GM19438 (cell line): ENCODE measurements around the gene IL17RA.

Source experiments
- ATAC-seq: cut with Tn5 transposase; IDR thresholded peaks from one replicate; pipeline ENCODE4 v1.9.1; 2021; ENCODE audit warnings: low read depth; ENCODE audit not compliant: unreplicated experiment

IL17RA gene

DNA sequence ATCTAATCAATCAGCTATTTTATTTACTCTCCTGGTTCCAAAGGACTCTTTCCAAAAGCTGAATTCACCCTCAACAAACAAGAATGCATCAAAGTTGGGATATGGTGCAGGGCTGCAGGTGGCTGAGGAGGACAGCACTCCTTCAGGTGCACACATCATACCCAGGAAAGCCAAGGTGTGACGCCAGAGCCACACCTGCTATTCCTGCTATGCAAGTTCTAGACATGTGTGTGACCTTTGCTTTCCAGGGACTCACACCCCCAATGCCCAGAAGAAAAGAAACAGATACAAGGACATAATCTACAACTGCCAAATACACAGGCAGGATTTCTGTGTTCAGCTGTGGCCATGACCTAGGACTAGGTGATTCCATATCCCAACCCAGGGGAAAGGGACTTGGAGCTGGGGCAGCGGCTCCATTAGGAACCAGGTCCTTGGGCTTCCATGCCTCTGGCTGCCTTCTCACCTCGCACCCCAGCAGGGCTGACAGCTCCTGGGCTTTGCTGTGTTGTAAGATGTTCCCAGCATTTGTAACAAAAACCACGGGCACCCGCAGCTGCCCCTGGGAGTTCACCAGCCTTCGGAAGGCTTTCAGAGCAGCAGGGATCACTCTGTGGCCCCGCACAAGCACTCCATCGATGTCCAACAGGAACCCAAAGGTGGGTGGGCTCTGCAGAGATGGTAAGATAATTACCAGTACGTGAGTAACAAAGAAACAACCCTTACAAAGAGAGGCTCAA, 64.4 kb downstream of the IL17RA start:
- no peak for ATAC-seq

DNA sequence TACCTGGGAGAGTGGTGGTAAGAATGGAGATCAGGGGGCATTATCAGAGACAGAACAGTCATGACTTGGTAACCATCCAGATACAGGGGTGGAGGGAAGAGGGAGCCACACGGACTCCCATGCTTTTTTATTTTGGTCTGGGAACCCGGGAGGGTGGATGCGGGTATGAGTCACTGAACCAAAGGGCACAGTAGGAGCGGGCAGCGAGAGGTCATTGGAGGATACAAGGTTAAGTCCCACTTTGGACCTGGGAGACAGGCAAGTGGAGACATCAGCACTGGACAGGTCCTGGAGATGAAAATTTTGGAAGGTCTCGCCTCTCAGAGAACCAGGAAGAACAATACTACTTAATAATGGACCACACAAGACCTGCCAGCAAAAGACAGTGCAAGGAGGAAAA, 67.5 kb downstream of the IL17RA start:
- ATAC-seq: no peak

DNA sequence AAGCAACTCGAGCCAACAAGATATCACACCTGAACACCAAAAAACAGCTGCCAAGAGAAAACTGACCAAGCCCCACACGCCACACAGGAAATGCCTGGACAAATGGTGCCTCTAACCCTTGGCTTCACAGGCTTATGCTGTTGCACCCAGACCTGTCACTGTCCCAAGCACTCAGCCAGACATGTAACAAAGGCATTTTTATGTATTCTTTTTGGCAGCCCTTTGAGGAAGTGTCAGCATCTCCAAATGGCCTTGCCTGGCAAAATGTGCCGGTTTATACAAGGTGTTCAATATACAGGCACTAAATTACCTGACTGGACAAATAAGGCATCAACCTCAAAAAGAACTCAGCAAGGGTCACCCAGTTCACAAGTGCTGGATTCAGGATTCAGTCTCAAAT, 68.2 kb downstream of the IL17RA start:
- ATAC-seq: no peak

DNA sequence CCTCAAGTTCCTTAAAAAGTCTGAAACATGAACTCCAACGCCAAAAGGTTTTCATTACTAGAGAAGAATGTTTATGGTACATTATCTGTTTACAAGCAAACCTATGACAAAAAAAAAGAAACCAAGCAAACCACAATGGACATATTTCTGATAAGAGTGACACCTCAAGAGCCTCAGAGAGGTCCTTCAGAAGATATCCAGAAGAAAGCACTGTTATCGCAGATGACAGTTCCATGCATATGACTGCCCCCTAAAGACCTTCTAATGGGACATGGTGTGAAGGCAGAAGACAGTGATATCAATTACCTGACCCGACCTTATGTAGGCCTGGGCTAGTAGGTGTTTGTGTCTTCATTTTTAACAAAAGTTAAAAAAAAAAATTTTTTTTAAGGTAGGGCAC, 71.1 kb downstream of the IL17RA start:
- ATAC-seq: no peak

DNA sequence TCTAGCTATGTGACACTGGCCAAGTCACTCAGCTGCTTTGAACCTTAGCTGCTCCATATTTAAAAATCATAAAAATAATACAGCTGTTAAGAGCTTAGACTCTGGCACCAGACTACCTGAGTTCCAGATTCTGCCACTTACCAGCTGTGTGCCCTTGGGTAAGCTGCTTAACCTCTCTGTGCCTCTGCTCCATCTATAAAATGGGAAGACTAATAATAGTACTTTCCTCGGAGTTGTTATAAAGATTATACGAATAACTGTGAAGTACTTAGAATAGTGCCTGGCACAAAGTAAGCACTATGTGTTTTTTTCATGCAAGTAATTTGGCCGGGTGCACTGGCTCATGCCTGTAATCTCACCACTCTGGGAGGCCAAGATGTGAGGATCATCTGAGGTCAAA, 72.9 kb downstream of the IL17RA start:
- no peak for ATAC-seq

DNA sequence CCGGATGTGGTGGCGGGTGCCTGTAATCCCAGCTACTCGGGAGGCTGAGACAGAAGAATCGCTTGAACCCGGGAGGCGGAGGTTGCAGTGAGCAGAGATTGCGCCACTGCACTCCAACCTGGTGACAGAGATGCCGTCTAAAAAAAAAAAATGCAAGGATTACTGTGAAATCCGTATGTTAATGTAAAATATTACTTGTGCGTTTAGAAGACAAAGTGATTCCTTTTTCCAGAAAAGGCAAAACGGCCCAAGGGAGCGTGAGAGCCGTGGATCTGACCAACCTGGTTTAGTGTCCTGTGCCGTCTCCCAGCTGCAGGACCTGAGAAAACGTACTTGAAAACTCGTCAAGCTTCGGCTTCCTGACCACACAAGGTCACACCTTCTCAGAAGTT, 73.4 kb downstream of the IL17RA start:
- ATAC-seq: no peak

DNA sequence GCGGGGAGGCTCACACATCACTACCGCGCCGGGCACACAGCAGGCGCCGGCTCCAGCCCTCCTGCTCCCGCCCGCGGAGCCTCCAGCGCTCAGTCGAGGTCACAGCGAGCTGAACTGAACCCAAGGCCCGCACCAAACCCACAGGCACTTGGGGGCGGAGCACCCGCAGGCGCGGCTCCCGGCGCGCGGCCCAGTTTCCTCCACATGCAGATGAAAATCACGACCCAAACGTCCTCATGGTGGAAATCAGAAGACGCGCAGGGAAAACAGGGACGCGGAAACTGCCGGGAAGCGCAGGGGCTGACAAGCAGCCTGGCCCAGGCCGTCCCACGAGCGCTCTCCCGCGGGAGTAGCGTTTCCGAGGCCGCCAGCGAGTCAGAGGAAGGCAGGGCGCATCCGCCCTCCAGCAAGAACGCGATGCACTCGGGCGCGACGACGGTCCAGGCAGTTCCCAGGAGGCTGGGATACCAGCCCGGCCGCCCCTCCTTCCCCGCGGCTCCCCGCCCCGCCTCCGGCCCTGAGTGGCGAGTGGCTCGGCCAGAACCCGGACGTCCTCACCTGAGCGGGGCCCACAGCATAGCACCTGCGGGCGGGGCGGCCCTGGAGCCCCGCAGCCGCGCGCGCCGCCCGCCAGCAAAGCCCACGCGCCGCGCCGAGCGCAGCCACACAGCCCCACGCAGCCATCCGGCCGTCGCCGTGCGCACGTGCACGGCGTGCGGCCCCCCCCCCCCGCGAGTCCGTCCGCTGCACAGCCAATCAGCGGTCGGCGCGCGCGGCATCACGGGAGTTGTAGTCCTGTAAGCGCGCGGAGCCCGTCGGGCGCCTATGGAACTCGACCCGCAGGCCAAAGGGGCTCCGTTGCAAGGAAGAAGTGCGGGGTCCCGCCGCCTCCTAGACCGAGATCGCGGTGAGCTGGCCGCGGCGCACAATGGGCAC, 74.0 kb downstream of the IL17RA start, which contains the start of gene HDHD5:
TSS of gene HDHD5 (minus strand) at position 710 of the 936 bp plus-strand sequence. CDS start at position 684, 26 bp downstream.
- peak; percentile 63 for ATAC-seq

DNA sequence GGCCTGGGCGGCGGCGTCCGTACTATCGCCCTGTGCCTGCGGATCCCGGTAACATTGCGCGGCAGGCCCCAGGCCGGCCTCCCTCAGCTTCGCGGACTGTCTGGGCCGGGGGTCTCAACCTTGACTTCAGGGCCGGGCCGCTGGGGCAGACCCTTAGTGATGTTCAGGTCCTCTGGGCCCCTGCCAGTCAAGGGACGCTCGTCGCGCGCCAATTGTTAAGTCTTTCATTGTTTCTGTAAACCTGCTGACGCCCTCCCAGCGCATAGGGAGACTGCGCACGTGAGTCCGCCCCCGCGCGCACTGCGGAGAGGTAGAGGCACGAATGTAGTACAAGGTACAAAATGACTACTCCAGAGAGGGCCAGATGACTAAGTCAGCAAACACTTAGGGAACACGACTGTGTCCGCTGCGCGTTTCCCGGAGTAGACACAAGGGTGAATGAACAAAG, 74.7 kb downstream of the IL17RA start:
- ATAC-seq: peak; percentile 17

DNA sequence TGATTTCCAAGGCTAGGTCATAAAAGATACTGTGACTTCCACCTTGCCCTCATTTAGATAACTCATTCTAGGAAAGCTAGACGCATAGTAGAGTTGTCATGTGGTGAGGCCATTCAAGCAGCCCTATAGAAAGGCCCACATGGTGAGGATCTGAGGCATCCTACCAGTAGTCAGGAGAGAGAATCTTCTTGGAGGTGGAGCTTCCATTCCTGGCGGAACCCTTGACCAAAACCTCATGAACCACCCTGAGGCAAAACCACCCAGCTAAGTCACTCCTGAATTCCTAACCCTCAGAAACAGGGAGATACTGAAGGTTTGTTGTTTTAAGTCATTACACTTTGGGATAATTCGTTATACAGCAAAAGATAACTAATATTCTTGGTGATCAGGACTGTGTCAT, 77.2 kb downstream of the IL17RA start:
- ATAC-seq: no peak

DNA sequence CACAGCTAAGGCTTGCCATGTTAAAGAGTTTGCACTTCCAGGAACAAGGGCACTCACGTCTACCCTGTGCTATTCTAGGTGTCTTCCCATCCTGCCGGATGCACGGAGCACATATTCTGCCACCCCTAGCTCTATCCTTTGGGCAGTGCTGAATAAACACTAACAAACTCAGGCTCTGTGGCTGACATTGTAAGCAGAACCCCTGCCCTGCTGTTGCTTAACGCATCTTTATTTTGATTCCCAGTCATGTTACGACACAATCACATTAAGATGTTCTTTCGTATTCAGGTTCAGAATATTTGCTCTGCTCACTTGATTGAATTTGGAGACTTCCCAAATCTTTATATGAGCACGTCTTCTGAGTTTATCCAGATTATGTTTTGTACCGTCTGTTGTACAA, 77.9 kb downstream of the IL17RA start:
- no peak for ATAC-seq

DNA sequence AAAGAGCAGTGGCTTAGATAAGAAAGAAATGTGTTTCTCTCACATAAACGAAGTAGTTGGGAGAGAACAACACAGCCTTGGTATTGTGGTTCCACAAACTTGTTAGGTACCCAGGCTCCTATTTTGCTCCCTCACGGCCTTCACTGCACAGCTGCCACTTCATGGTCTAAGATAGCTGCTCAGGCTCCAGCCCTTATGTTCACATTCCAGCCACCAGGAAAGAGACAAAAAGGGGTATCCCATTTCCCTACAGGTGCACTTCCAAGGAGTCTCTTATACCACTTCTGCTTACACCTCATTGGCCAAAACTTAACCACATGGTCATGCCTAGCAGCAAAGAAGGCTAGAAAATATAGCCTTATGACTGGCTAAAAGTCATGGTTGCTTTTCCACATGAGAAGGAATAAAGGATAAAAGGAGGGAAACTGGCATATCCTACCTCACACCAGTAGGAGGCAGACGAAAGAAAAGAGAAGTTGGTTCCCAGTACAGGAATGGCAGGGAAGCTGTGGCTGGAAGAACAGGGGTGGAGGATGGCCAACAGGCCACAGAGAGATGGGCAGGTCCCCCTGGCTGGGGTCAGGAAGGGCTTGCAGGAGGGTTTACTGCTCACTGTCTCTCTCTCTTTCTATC, 79.7 kb downstream of the IL17RA start:
- no peak for ATAC-seq
